Stomach (tissue), 9 donors: ENCODE data around the gene TPP1. TPM values are rescaled to one million over a fixed set of nuclear protein-coding genes. Genes with fewer than 3 reads are reported as not detected.

Source experiments
- DNase-seq, 2 donors: peaks; one replicate each; pipeline versions ENCODE4 v3.0.0 to v3.0.0-alpha.2; 2013 to 2019
- H3K27ac ChIP-seq, 5 donors: fragments of 200-600 bp in 4 of 5; sonication (generic) in 4 of 5; one replicate each; pipeline ENCODE4 v1.5.1; 2013 to 2019; ENCODE audit warnings: mild to moderate bottlenecking in 1 of 5, moderate library complexity in 1 of 5
- H3K27me3 ChIP-seq, 3 donors: fragments of 200-600 bp; sonication (generic); one replicate each; pipeline ENCODE4 v1.5.1; 2017 to 2019; ENCODE audit warnings: mixed run types in 1 of 3
- H3K36me3 ChIP-seq, 4 donors: fragments of 200-600 bp; sonication (generic); 1 replicate in 3 of 4; 2 replicates in 1 of 4; pipeline ENCODE4 v1.5.1; 2016 to 2019
- H3K4me1 ChIP-seq, 4 donors: fragments of 200-600 bp; sonication (generic); one replicate each; pipeline ENCODE4 v1.5.1; 2016 to 2019
- H3K4me3 ChIP-seq, 4 donors: fragments of 200-600 bp; sonication (generic) in 3 of 4; one replicate each; pipeline ENCODE4 v1.5.1; 2016 to 2019; ENCODE audit warnings: mild to moderate bottlenecking in 1 of 4
- H3K9me3 ChIP-seq, 4 donors: fragments of 200-600 bp; sonication (generic); one replicate each; pipeline ENCODE4 v1.5.1; 2016 to 2019
- EP300 ChIP-seq: sonication (generic); formaldehyde crosslinking; IDR thresholded peaks from one replicate; pipeline ENCODE4 v1.6.1; 2017; ENCODE audit warnings: antibody characterized with exemption
- POLR2A ChIP-seq, 4 donors: fragments of 450-650 bp; IDR thresholded peaks; one replicate each; pipeline ENCODE4 v1.6.1; 2016; ENCODE audit warnings: antibody characterized with exemption in 4 of 4, control low read depth in 2 of 4, mild to moderate bottlenecking in 1 of 4, moderate library complexity in 1 of 4
- POLR2AphosphoS5 ChIP-seq, 3 donors: sonication (generic); formaldehyde crosslinking; IDR thresholded peaks; one replicate each; pipeline ENCODE4 v1.6.1; 2016; ENCODE audit warnings: antibody characterized with exemption in 3 of 3
- WGBS, 5 donors: extraction: QIAGEN DNeasy Blood & Tissue Kit in 3 of 5; methylation state at CpG; one replicate each; pipeline versions ENCODE4 v1.1.5 to v1.1.7; 2013 to 2018; 5-methylcytosine and 5-hydroxymethylcytosine counted together
- intact Hi-C: fragments of 100-400 bp; cut with DNase I; formaldehyde crosslinking; loops from one replicate; pipeline ENCODE4 v1.15.1; 2023; ENCODE audit warnings: low total_unique reads
- polyA plus RNA-seq, 3 donors: library from polyadenylated mRNA; stranded (reverse); fragments of 200-250 nt; gene quantifications; one replicate each; pipeline ENCODE4 v1.2.3, GENCODE V29; 2013
- total RNA-seq, 5 donors: library from RNA; depleted of rRNA; stranded (reverse); fragments of >200 nt; gene quantifications; one replicate each; pipeline versions ENCODE4 v1.1.0 to v1.2.3, GENCODE V29; 2014 to 2016
- TF ChIP-seq, protein P1 (sequence below), 7 experiments: fragments of 450-650 bp in 4 of 7; fragments of 200-600 bp in 3 of 7; sonication (generic) in 3 of 7; IDR thresholded peaks; one replicate each; pipeline ENCODE4 v1.5.1; 2016 to 2019; ENCODE audit warnings: antibody characterized with exemption in 7 of 7, control low read depth in 2 of 7, mild to moderate bottlenecking in 1 of 7
- donor health status: healthy with polysubstance abuse.
- donor health status: Bipolar disorder and iron deficiency.
- donor health status: healthy.

The TPP1 gene
- total and polyA plus RNA-seq, 8 donors, result 11.9 to 213 (median 46.6) TPM

GRCh38 chr11:6630632-6631291, 11.5 kb upstream of the TPP1 start:
- no peak for TF ChIP-seq EP300
- TF ChIP-seq POLR2A (IDR thresholded peaks at IDR 0.05), result no peak
- no peak for TF ChIP-seq POLR2AphosphoS5 (IDR thresholded peaks at IDR 0.05)
- TF ChIP-seq, protein P1, sequence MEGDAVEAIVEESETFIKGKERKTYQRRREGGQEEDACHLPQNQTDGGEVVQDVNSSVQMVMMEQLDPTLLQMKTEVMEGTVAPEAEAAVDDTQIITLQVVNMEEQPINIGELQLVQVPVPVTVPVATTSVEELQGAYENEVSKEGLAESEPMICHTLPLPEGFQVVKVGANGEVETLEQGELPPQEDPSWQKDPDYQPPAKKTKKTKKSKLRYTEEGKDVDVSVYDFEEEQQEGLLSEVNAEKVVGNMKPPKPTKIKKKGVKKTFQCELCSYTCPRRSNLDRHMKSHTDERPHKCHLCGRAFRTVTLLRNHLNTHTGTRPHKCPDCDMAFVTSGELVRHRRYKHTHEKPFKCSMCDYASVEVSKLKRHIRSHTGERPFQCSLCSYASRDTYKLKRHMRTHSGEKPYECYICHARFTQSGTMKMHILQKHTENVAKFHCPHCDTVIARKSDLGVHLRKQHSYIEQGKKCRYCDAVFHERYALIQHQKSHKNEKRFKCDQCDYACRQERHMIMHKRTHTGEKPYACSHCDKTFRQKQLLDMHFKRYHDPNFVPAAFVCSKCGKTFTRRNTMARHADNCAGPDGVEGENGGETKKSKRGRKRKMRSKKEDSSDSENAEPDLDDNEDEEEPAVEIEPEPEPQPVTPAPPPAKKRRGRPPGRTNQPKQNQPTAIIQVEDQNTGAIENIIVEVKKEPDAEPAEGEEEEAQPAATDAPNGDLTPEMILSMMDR (IDR thresholded peaks at IDR 0.05), result no peak
- H3K9me3 ChIP-seq, result no peaks in the 10 kb centered on the region
- H3K4me1 ChIP-seq, result peaks cover 10 to 24% (median 21%) of the 10 kb centered on the region in 4 donors
- DNase-seq, result no peak
- WGBS, 5 donors, result 28 to 46% (median 43%) methylated on average over 18 to 28 of the region's 28 CpGs; no CpG with 5 or more reads in 1 of the 5 donors
- H3K27me3 ChIP-seq, result no peaks in the 10 kb centered on the region
- no peak overlapping the region for H3K27ac ChIP-seq
- H3K4me3 ChIP-seq, result peak overlapping the region; percentile 32 to 53 (median 38)
- peaks cover 9 to 80% (median 73%) of the 10 kb centered on the region in 4 donors for H3K36me3 ChIP-seq
- intact Hi-C loops, result no loop called here

DNA sequence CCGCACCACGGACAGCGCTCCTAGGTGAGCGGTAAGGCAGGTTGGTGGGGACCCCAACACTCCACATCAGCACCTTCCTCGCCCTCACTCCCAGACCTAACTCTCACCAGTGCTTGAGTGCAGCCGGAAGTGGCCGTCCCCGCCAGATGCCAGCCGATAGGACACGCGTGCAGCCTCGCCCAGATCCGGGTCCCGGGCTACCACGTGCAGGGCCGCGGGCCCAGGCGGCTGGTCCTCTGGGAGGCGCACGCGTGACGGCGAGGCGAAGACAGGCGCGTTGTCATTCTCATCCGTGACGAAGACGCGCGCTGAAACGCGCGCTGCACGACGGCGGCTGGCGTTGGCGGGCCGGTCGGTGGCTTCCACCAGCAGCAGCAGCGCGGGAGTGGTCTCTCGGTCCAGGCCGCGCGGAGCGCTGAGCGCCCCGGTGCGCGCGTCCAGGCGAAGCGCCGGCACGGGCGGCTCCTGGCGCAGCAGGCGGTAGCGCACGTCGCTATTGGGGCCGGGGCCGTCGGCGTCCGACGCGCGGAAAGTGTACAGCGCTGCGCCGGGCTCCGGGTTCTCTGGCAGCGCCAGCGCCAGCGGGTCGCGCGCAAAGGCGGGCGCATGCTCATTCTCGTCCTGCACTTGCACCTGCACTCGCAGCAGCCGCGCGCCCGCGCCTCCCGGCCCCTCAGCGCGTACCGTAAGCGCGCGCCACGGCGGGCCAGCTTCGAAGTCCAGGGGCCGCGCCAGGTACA, 10.8 kb upstream of the TPP1 start:
- Histone ChIP-seq H3K36me3 (peaks cover 12 to 87% (median 80%) of the 10 kb centered on the region in 4 donors), H3K27ac (no peak overlapping the region), H3K9me3 (no peaks in the 10 kb centered on the region), H3K4me1 (peaks cover 3 to 19% (median 14%) of the 10 kb centered on the region in 4 donors), H3K27me3 (no peaks in the 10 kb centered on the region), H3K4me3 (peak overlapping the region; percentile 32 to 53 (median 38))
- intact Hi-C loops, result no loop called here
- DNase-seq, result peak; percentile 62 to 78
- TF ChIP-seq, protein P1 (IDR thresholded peaks at IDR 0.05), result no peak
- TF ChIP-seq POLR2A (IDR thresholded peaks at IDR 0.05) (no peak), EP300 (no peak), POLR2AphosphoS5 (IDR thresholded peaks at IDR 0.05) (no peak)
- 23 to 68% (median 40%) methylated on average over 80 to 102 of the region's 102 CpGs for WGBS, 5 donors

DNA sequence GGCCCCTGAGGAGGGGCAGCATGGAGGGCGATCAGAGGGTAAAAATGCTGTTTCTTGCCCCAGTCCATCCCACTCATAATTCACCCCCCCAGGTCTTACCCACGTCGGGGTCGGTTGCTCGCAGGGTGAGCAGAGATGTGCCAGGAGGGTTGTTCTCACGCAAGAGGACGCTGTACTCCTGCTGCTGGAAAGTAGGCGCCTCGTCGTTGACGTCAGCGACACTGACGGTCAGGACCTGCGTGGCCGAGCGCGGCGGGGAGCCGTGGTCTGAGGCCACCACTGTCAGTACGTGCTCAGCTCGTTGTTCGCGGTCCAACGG, 10.3 kb upstream of the TPP1 start:
- Histone ChIP-seq H3K4me1 (peaks cover 0 to 19% (median 10%) of the 10 kb centered on the region in 4 donors), H3K27ac (no peak overlapping the region), H3K36me3 (peaks cover 13 to 92% (median 86%) of the 10 kb centered on the region in 4 donors), H3K4me3 (peak overlapping the region in 1 of 4 donors; percentile 53), H3K27me3 (no peaks in the 10 kb centered on the region), H3K9me3 (no peaks in the 10 kb centered on the region)
- intact Hi-C loops, result no loop called here
- no peak for DNase-seq
- WGBS, 5 donors, result 93 to 98% (median 95%) methylated on average over 16 to 24 of the region's 24 CpGs
- no peak for TF ChIP-seq POLR2AphosphoS5 (IDR thresholded peaks at IDR 0.05)

- H3K36me3 ChIP-seq, result peaks cover 13 to 97% (median 93%) of the 10 kb centered on the region in 4 donors
- 85 to 96% (median 94%) methylated on average over 4 of the region's 4 CpGs for WGBS, 5 donors
- intact Hi-C loops, result no loop called here
Observed at GRCh38 chr11:6628526-6628925, 9.3 kb upstream of the TPP1 start.

GRCh38 chr11:6627762-6628241, 8.6 kb upstream of the TPP1 start:
- TF ChIP-seq EP300 (no peak), POLR2AphosphoS5 (IDR thresholded peaks at IDR 0.05) (no peak), POLR2A (IDR thresholded peaks at IDR 0.05) (no peak)
- TF ChIP-seq, protein P1 (IDR thresholded peaks at IDR 0.05), result no peak
- intact Hi-C loops, result no loop called here
- H3K36me3 ChIP-seq, result peaks cover 13 to 97% (median 92%) of the 10 kb centered on the region in 4 donors
- no peak overlapping the region for H3K4me3 ChIP-seq
- no peaks in the 10 kb centered on the region for H3K9me3 ChIP-seq
- H3K27me3 ChIP-seq, result no peaks in the 10 kb centered on the region
- H3K4me1 ChIP-seq, result peaks cover 0 to 19% (median 7%) of the 10 kb centered on the region in 4 donors
- 58 to 74% (median 67%) methylated on average over 2 of the region's 2 CpGs for WGBS, 5 donors
- no peak overlapping the region for H3K27ac ChIP-seq
- DNase-seq, result no peak

More at GRCh38 chr11:6628526-6628925, 9.3 kb upstream of the TPP1 start:
- H3K9me3 ChIP-seq, result no peaks in the 10 kb centered on the region
- H3K4me3 ChIP-seq, result no peak overlapping the region
- no peak for TF ChIP-seq POLR2A (IDR thresholded peaks at IDR 0.05)
- no peak for DNase-seq
- no peak overlapping the region for H3K27ac ChIP-seq
- H3K27me3 ChIP-seq, result no peaks in the 10 kb centered on the region
- H3K4me1 ChIP-seq, result peaks cover 0 to 19% (median 7%) of the 10 kb centered on the region in 4 donors
